Measurements from ENCODE around the gene LMX1A.

LMX1A gene

GRCh38 chr1:165303386-165303785 lies 53.1 kb downstream of the LMX1A start:
- Histone ChIP-seq H3K4me1 (ENCODE audit: control insufficient read depth, insufficient read depth, low read length) (no peaks in the 10 kb centered on the region), H3K27me3 (ENCODE audit: control insufficient read depth, insufficient read depth, low read length) (no peaks in the 10 kb centered on the region), H3K27ac (ENCODE audit: low read depth, low read length) (no peak overlapping the region), H3K9ac (ENCODE audit: low read length) (no peak overlapping the region), H3K36me3 (ENCODE audit: control insufficient read depth, insufficient read depth, low read length) (no peaks in the 10 kb centered on the region), H3K4me3 (ENCODE audit: low read length) (no peak overlapping the region)

GRCh38 chr1:165300400-165300903 lies 56.1 kb downstream of the LMX1A start:
- no peak overlapping the region for H3K4me3 ChIP-seq (ENCODE audit: low read length)
- H3K9ac ChIP-seq (ENCODE audit: low read length): no peak overlapping the region
- H3K27ac ChIP-seq (ENCODE audit: low read depth, low read length): no peak overlapping the region
- H3K27me3 ChIP-seq (ENCODE audit: control insufficient read depth, insufficient read depth, low read length): no peaks in the 10 kb centered on the region
- H3K4me1 ChIP-seq (ENCODE audit: control insufficient read depth, insufficient read depth, low read length): no peaks in the 10 kb centered on the region
- no peaks in the 10 kb centered on the region for H3K36me3 ChIP-seq (ENCODE audit: control insufficient read depth, insufficient read depth, low read length)

GRCh38 chr1:165298203-165298820 lies 58.2 kb downstream of the LMX1A start:
- Histone ChIP-seq H3K27me3 (ENCODE audit: control insufficient read depth, insufficient read depth, low read length) (no peaks in the 10 kb centered on the region), H3K27ac (ENCODE audit: low read depth, low read length) (no peak overlapping the region), H3K36me3 (ENCODE audit: control insufficient read depth, insufficient read depth, low read length) (no peaks in the 10 kb centered on the region), H3K4me1 (ENCODE audit: control insufficient read depth, insufficient read depth, low read length) (no peaks in the 10 kb centered on the region), H3K4me3 (ENCODE audit: low read length) (no peak overlapping the region), H3K9ac (ENCODE audit: low read length) (no peak overlapping the region)

- no peaks in the 10 kb centered on the region for H3K36me3 ChIP-seq (ENCODE audit: control insufficient read depth, insufficient read depth, low read length)
- H3K4me3 ChIP-seq (ENCODE audit: low read length): no peak overlapping the region
- H3K27me3 ChIP-seq (ENCODE audit: control insufficient read depth, insufficient read depth, low read length): no peaks in the 10 kb centered on the region
- H3K27ac ChIP-seq (ENCODE audit: low read depth, low read length): no peak overlapping the region
- H3K9ac ChIP-seq (ENCODE audit: low read length): no peak overlapping the region
- no peaks in the 10 kb centered on the region for H3K4me1 ChIP-seq (ENCODE audit: control insufficient read depth, insufficient read depth, low read length)
Measured at GRCh38 chr1:165296205-165296604, 60.3 kb downstream of the LMX1A start.

DNA sequence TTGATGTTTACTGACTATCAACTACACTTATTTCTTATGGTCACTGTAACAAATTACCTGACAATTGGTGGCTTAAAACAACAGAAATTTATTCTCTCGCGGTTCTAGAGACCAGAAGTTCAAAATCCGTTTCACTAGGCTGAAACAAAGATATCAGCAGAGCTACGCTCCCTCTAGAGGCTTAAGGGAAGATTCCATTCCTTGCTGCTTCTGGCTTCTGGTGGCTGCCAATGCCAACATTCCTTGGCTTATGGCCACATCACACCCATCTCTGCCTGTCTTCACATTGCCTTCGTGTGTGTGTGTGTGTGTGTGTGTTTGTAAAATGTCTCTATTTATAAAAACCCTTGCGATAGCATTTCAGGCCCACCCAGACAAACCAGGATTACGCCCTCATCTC lies 66.4 kb downstream of the LMX1A start:
- Histone ChIP-seq H3K4me1 (ENCODE audit: control insufficient read depth, insufficient read depth, low read length) (no peaks in the 10 kb centered on the region), H3K9ac (ENCODE audit: low read length) (no peak overlapping the region), H3K4me3 (ENCODE audit: low read length) (no peak overlapping the region), H3K36me3 (ENCODE audit: control insufficient read depth, insufficient read depth, low read length) (no peaks in the 10 kb centered on the region), H3K27ac (ENCODE audit: low read depth, low read length) (no peak overlapping the region), H3K27me3 (ENCODE audit: control insufficient read depth, insufficient read depth, low read length) (no peaks in the 10 kb centered on the region)

GRCh38 chr1:165289556-165289955 lies 67.0 kb downstream of the LMX1A start:
- Histone ChIP-seq H3K27ac (ENCODE audit: low read depth, low read length) (no peak overlapping the region), H3K9ac (ENCODE audit: low read length) (no peak overlapping the region), H3K27me3 (ENCODE audit: control insufficient read depth, insufficient read depth, low read length) (no peaks in the 10 kb centered on the region), H3K4me1 (ENCODE audit: control insufficient read depth, insufficient read depth, low read length) (no peaks in the 10 kb centered on the region), H3K4me3 (ENCODE audit: low read length) (no peak overlapping the region), H3K36me3 (ENCODE audit: control insufficient read depth, insufficient read depth, low read length) (no peaks in the 10 kb centered on the region)

- Histone ChIP-seq H3K4me3 (ENCODE audit: low read length) (no peak overlapping the region), H3K4me1 (ENCODE audit: control insufficient read depth, insufficient read depth, low read length) (no peaks in the 10 kb centered on the region), H3K36me3 (ENCODE audit: control insufficient read depth, insufficient read depth, low read length) (no peaks in the 10 kb centered on the region), H3K27me3 (ENCODE audit: control insufficient read depth, insufficient read depth, low read length) (no peaks in the 10 kb centered on the region), H3K9ac (ENCODE audit: low read length) (no peak overlapping the region), H3K27ac (ENCODE audit: low read depth, low read length) (no peak overlapping the region)
Measured at GRCh38 chr1:165288350-165289120, 68.0 kb downstream of the LMX1A start.

- Histone ChIP-seq H3K9ac (ENCODE audit: low read length) (no peak overlapping the region), H3K36me3 (ENCODE audit: control insufficient read depth, insufficient read depth, low read length) (no peaks in the 10 kb centered on the region), H3K27me3 (ENCODE audit: control insufficient read depth, insufficient read depth, low read length) (no peaks in the 10 kb centered on the region), H3K4me3 (ENCODE audit: low read length) (no peak overlapping the region), H3K4me1 (ENCODE audit: control insufficient read depth, insufficient read depth, low read length) (no peaks in the 10 kb centered on the region), H3K27ac (ENCODE audit: low read depth, low read length) (no peak overlapping the region)
Measured at GRCh38 chr1:165287781-165288180, 68.7 kb downstream of the LMX1A start.

DNA sequence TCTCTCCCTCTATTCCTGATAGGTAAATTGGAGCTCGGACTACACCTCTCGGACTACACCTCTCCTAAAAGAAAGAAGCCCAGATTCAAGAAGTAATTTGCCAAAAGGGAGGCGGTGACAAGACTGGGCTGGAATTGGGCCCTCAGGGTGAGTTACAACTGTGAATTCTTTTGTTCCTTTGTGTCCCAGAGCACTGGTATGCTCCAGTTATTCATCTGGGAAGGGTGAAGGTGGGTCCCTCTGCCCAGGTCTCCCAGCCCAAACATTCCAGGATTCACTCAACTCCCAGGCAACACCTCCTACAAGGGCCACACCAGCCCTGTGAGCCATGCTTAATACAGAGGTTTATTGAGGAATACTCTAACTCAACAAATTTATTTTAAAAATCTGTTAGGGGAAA lies 69.2 kb downstream of the LMX1A start:
- Histone ChIP-seq H3K4me3 (ENCODE audit: low read length) (no peak overlapping the region), H3K36me3 (ENCODE audit: control insufficient read depth, insufficient read depth, low read length) (no peaks in the 10 kb centered on the region), H3K27ac (ENCODE audit: low read depth, low read length) (no peak overlapping the region), H3K9ac (ENCODE audit: low read length) (no peak overlapping the region), H3K27me3 (ENCODE audit: control insufficient read depth, insufficient read depth, low read length) (no peaks in the 10 kb centered on the region), H3K4me1 (ENCODE audit: control insufficient read depth, insufficient read depth, low read length) (no peaks in the 10 kb centered on the region)

- Histone ChIP-seq H3K36me3 (ENCODE audit: control insufficient read depth, insufficient read depth, low read length) (no peaks in the 10 kb centered on the region), H3K27me3 (ENCODE audit: control insufficient read depth, insufficient read depth, low read length) (no peaks in the 10 kb centered on the region), H3K4me3 (ENCODE audit: low read length) (no peak overlapping the region), H3K27ac (ENCODE audit: low read depth, low read length) (no peak overlapping the region), H3K4me1 (ENCODE audit: control insufficient read depth, insufficient read depth, low read length) (no peaks in the 10 kb centered on the region), H3K9ac (ENCODE audit: low read length) (no peak overlapping the region)
Measured at GRCh38 chr1:165284454-165284853, 72.1 kb downstream of the LMX1A start.

DNA sequence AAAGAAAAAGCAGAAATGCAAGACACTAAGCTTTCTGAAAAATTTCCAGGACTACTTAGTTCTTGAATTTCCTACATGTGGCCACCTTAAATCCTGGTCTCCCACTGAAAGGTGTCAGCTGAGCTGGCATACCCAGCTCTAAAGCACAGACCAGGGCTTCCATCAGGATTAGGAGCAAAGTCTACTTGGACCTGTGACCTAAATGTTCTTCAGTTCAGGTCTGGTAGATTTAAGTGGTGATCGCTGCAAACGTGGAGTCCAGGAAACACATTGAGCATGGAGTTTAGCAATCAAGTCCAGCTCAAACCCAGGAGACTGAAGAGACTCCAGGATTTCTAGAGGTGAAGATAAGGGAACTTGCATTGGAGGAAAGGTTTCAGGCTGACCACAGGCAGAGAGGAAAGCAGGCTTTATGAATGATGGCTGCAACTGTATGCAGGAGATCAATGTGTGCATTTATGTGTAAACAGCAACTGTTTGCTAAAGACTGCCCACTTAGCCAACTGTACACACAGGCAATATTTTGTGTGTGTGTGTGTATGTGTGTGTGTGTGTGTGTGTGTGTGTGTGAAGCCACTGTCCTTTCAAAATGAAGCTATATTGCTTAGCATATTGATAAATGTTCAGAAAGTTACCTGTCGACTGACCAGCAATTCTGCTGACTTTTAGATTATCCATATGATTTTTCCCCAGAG lies 75.2 kb downstream of the LMX1A start:
- H3K4me3 ChIP-seq (ENCODE audit: low read length): no peak overlapping the region
- no peak overlapping the region for H3K27ac ChIP-seq (ENCODE audit: low read depth, low read length)
- no peaks in the 10 kb centered on the region for H3K4me1 ChIP-seq (ENCODE audit: control insufficient read depth, insufficient read depth, low read length)
- no peaks in the 10 kb centered on the region for H3K36me3 ChIP-seq (ENCODE audit: control insufficient read depth, insufficient read depth, low read length)
- no peaks in the 10 kb centered on the region for H3K27me3 ChIP-seq (ENCODE audit: control insufficient read depth, insufficient read depth, low read length)
- H3K9ac ChIP-seq (ENCODE audit: low read length): no peak overlapping the region

GRCh38 chr1:165279882-165280281 lies 76.6 kb downstream of the LMX1A start:
- Histone ChIP-seq H3K27me3 (ENCODE audit: control insufficient read depth, insufficient read depth, low read length) (no peaks in the 10 kb centered on the region), H3K4me1 (ENCODE audit: control insufficient read depth, insufficient read depth, low read length) (no peaks in the 10 kb centered on the region), H3K9ac (ENCODE audit: low read length) (no peak overlapping the region), H3K4me3 (ENCODE audit: low read length) (no peak overlapping the region), H3K27ac (ENCODE audit: low read depth, low read length) (no peak overlapping the region), H3K36me3 (ENCODE audit: control insufficient read depth, insufficient read depth, low read length) (no peaks in the 10 kb centered on the region)
